GM21723 (cell line): Measurements from ENCODE around the gene XPO4.
"Not testable (repeated sequence)": the region's sequence is repeated elsewhere in the genome, so short reads cannot be mapped to it uniquely, and the experiment has no call there.

ENCODE experiments used
- ATAC-seq: cut with Tn5 transposase; IDR thresholded peaks from one replicate; pipeline ENCODE4 v1.9.1; 2021; ENCODE audit warnings: mild to moderate bottlenecking, moderate library complexity; ENCODE audit not compliant: unreplicated experiment

Gene XPO4

DNA sequence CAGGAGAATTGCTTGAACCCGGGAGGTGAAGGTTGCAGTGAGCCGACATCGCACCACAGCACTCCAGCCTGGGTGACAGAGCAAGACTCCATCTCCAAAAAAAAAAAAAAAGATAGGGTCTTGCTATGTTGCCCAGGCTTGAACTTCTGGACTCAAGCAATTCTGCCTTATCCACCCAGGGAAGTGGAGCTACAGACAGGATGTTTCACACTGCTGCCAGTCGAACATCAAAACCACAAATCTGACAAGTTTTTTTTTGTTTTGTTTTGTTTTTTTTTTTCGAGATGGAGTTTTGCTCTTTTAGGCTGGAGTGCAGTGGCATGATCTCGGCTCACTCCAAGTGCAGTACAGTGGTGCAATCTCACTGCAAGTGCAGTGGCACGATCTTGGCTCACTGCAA is 10.8 kb downstream of the XPO4 start:
- ATAC-seq, result no peak

DNA sequence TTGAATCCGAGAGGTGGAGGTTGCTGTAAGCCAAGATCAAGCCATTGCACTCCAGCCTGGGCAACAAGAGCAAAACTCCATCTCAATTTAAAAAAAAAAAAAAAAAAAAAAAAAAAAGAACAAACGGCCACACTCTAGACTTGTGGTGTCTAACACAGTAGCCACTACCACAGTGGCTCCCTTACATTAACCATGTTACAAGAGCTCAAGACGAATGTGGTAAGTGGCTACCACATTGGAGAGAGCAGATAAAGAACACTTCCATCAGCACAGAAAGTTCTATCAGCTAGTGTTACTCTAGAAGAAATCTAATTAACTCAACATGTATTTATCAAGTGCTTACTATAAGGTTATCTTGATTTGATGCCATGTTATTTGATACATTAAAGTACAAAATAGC is 11.5 kb downstream of the XPO4 start:
- ATAC-seq, result no peak

DNA sequence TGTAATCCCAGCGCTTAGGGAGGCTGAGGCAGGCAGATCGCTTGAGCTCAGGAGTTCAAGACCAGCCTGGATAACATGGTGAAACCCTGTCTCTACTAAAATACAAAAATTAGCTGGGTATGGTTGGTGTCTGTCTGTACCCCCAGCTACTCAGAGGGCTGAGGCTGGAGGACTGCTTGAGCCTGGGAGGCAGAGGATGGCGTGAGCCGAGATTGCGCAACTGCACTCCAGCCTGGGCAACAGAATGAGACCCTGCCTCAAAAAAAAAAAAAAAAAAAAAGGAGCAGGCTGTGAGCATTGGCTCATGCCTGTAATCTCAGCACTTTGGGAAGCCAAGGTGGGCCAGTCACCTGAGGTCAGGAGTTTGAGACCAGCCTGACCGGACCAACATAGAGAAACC is 12.0 kb downstream of the XPO4 start:
- not testable (repeated sequence) for ATAC-seq

DNA sequence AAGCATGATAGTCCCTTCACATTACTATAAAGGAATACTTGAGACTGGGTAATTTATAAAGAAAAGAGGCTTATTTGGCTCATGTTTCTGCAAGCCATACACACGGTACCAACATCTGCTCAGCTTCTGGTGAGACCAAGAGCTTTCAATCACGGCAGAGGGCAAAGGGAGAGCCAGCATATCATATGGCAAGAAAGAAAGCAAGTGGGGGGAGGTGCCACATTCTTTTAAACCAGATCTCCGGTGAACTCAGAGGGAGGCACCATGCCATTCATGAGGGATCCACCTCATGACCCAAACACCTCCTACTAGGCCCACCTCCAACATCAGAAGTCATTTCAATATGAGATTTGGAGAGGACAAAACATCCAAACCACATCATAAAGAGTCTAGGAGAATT is 20.3 kb downstream of the XPO4 start:
- ATAC-seq, result no peak

DNA sequence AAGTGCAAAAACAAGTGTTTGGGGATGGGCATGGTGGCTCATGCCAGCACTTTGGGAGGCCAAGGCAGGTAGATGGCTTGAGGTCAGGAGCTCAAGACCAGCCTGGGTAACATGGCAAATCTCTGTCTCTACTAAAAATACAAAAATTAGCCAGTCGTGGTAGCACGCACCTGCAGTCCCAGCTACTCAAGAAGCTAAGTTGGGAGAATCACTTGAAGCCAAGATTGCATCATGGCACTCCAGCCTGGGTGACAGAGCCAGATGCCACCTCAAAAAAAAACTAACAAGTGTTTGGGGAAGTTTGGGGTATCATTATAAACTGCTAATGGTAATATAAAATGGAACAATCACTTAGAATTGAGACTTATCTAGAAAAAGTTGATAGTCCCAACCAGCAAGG is 24.6 kb downstream of the XPO4 start:
- no peak for ATAC-seq

- not testable (repeated sequence) for ATAC-seq
These were observed 25.7 kb downstream of the XPO4 start for GRCh38 chr13:20876802-20877201.

DNA sequence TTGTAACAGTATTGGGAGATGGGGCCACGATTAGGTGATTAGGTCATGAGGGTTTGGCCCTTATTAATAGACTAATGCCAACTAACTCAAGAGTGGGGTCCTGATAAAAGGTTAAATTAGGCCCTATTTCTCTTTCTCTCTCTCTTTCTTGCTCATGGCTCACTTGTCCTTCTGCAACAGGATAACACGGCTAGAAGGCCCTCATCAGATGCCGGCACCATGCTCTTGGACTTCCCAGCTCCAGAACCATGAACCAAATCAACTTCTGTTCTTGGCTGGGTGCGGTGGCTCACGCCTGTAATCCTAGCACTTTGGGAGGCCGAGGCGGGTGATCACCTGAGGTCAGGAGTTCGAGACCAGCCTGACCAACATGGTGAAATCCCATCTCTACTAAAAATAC is 28.1 kb downstream of the XPO4 start:
- ATAC-seq, result not testable (repeated sequence)

GRCh38 chr13:20873348-20873747 is 29.2 kb downstream of the XPO4 start:
- no peak for ATAC-seq

DNA sequence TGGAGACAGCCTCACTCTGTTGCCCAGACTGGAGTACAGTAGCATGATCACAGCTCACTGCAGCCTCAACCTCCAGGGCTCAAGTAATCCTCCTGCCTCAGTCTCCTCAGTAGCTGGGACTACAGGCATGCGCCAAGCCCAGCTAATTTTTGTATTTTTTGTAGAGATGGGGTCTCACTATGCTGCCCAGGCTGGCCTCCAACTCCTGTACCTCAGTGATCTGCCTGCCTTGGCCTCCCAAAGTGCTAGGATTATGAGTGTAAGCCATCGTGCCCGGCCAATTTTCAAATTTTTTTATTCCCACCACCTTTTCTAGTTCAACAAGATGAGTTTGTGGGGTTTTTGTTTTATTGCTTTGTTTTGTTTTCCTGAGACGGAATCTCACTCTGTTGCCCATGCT is 31.7 kb downstream of the XPO4 start:
- no peak for ATAC-seq

- no peak for ATAC-seq
These were observed 33.0 kb downstream of the XPO4 start for GRCh38 chr13:20869540-20869939.

DNA sequence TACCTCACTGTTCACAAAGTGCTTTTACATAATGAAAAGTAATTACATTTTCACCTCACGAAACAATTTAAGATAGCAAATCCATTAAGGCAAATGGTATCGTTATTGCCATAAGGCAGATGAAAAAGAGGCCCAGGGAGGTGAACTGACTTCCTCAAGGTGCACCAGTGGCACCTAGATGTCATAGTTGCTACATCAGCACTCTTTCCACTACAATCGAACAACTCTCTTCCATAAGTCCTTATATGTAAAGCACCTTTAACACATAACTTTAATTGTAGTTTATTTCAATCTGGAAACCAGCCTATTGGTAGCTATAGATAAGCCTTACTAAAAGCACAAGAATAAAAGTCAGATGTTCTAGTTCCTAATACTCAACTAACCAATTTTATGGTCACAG is 35.1 kb downstream of the XPO4 start:
- ATAC-seq, result no peak

DNA sequence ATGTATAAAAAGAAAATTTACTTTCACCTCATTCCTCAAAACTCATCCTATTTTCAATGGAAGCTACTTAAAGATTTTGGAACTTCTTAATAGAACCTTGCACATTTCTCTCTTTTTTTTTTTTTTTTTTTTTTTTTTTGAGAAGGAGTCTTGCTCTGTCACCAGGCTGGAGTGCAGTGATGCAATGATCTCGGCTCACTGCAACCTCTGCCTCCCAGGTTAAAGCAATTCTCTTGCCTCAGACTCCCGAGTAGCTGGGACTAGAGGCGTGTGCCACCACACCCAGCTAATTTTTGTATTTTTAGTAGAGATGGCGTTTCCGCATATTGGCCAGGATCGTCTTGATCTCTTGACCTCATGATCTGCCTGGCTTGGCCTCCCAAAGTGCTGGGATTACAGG is 40.9 kb downstream of the XPO4 start:
- ATAC-seq, result not testable (repeated sequence)

- ATAC-seq, result no peak
These were observed 41.7 kb downstream of the XPO4 start for GRCh38 chr13:20860844-20861243.

DNA sequence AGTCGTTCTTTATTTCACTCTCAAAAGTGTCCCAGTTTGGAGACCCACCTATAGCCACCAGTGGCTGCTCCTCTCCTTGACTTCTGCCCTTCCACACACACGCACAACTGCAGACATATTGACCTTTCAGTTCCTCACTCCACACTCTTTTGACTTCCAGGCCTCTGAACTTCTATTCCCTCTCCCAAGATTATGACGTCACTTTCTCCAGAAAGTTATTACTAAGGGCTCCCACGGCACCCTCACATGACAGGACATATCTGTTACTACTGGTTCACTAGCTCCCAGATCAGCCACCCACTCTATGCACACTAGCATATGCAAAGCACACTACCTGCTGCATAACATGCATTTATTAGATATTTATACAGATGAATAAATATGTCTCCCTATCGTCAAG is 45.9 kb downstream of the XPO4 start:
- no peak for ATAC-seq

- no peak for ATAC-seq
These were observed 50.6 kb downstream of the XPO4 start for GRCh38 chr13:20851844-20852402.

DNA sequence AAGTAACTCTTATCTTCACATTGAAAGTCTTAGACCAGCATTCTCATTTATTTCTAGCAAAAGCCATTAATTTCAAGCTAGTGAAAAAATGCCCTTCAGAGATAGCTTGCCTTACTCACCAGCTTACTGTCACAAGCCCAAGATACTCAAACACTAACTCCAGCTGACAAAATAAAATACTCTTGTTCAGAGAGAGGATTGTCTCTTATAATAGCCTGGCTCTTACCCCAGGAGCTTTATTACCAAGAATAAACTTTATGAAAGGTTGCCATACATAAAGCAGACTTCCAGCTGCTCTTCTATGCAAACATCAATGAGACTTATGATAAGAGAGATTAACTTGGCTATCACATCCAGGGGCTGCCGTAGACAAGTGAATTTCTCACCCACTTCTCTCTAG is 53.6 kb downstream of the XPO4 start:
- ATAC-seq, result no peak

GRCh38 chr13:20848203-20848602 is 54.3 kb downstream of the XPO4 start:
- ATAC-seq, result no peak

GRCh38 chr13:20847296-20847695 is 55.2 kb downstream of the XPO4 start:
- no peak for ATAC-seq

DNA sequence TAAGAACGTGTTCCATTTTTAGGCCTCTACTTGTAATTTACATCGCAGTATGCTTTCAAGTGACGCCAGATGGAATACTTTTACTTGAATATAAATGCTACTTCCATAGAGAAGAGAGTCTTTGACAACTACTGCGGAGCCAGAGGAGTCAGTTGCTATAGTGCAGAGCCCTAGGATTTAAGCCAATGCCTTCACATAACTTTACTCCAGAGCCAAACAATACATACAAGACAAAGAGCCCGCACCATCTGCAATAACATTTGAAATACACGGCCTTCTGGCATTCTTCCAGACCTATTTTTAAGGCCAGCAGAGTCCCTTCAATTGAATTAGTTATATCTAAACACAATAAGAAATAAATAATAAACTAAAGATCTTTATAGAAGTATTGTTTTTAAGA is 59.4 kb downstream of the XPO4 start:
- ATAC-seq, result no peak

DNA sequence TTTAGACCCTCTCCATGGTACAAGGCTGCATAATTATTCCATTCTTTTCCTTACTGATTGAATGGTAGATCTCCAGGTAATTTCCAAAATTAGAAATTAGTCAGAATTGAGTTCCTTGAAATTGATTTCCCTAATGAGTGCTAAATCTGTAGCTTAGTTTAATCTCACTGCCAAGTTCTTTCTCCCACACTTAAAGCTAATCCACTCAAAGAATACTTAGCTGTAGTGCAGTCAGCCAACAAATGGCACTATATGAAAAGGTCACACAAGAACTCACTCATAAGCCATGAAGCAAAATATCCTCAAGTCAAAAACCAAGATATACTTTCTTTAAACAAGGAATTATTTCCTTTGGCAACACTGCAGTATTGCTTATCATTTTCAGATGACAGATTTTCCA is 62.0 kb downstream of the XPO4 start:
- no peak for ATAC-seq

- ATAC-seq, result no peak
These were observed 68.5 kb downstream of the XPO4 start for GRCh38 chr13:20833900-20834679.

DNA sequence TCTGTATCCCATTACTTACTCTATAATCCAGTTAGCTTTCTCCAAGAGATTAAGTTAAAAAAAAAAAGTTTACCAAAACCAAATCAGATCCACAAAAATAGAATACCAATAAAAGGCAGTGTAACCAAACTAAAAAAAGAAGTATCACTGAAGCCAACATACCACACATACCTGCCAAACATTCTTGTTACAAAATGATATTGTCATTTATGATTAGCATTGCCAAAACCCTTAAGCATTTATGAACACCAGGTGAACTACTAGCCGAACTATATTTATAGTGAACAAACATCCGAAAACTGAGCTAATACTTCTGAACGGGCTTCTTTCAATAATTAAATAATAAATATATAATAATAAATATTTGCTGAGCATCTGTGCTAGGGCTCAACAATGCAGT is 69.7 kb downstream of the XPO4 start:
- ATAC-seq, result no peak

DNA sequence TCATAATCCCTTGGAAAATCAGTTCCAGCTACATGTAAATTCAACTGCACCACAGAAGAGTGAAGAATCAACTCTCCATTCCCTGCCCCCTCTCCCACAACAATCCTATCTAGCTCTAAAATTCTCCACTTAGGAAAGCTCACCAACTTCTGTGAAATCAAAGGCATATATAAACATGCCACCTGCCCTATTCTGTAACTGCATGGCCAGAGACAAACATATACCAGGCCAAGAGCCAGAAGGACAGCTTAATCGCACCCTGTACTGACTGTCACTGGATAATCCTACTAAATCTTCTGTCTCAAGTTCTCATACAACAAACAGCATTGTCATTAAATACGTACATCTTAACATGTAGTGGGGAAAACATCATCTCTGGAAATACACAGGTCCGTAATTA is 70.6 kb downstream of the XPO4 start:
- ATAC-seq, result no peak
